ENCODE measurements around the gene HSPB2. TPM values are rescaled to one million over a fixed set of nuclear protein-coding genes. Genes with fewer than 3 reads are reported as not detected.

The HSPB2 gene
- total RNA-seq, 1 experiment from 2014 or later = 1.6 TPM

Other genes starting within 250 kb of the HSPB2 start
- gene PPP2R1B, start 146.3 kb upstream of the HSPB2 start, total RNA-seq (2014; rRNA removed) = 29.3 and 32.3 TPM in 2 replicates
- gene ALG9, start 41.2 kb upstream of the HSPB2 start, total RNA-seq (2014; rRNA removed) = 41.2 and 44.4 TPM in 2 replicates
- gene FDXACB1, start 33.6 kb upstream of the HSPB2 start, total RNA-seq (2014; rRNA removed) = 2.8 and 2.9 TPM in 2 replicates
- gene CFAP68, start 33.2 kb upstream of the HSPB2 start, total RNA-seq (2014; rRNA removed) = 19.9 and 27.1 TPM in 2 replicates
- 69.9 and 70.6 TPM in 2 replicates for gene CRYAB, start 964 bp upstream of the HSPB2 start, total RNA-seq (2014; rRNA removed)
- gene C11orf52, start 6.2 kb downstream of the HSPB2 start, total RNA-seq (2014; rRNA removed) = 1.2 and 2.1 TPM in 2 replicates
- 17.0 and 17.1 TPM in 2 replicates for gene DIXDC1, start 24.6 kb downstream of the HSPB2 start, total RNA-seq (2014; rRNA removed)
- gene DLAT, start 112.7 kb downstream of the HSPB2 start, total RNA-seq (2014; rRNA removed) = 45.2 and 47.6 TPM in 2 replicates
- 1.5 and 2.0 TPM in 2 replicates for gene PIH1D2, start 161.3 kb downstream of the HSPB2 start, total RNA-seq (2014; rRNA removed)
- 15.4 and 27.5 TPM in 2 replicates for gene NKAPD1, start 161.6 kb downstream of the HSPB2 start, total RNA-seq (2014; rRNA removed)
- 17.2 and 30.4 TPM in 2 replicates for gene TIMM8B, start 174.0 kb downstream of the HSPB2 start, total RNA-seq (2014; rRNA removed)
- gene SDHD, start 174.1 kb downstream of the HSPB2 start, total RNA-seq (2014; rRNA removed) = 86.6 and 99.8 TPM in 2 replicates